ENCODE results near the gene AMD1. TPM values are rescaled to one million over a fixed set of nuclear protein-coding genes. Genes with fewer than 3 reads are reported as not detected.
"Not testable (repeated sequence)": the region's sequence is repeated elsewhere in the genome, so short reads cannot be mapped to it uniquely, and the experiment has no call there.

The AMD1 gene
- total and polyA plus RNA-seq, 10 of the 15 experiments (the other 5 are each of a cell fraction or from before 2014, with no cell fraction given) = 58.2 to 116 (median 79.3) TPM

DNA sequence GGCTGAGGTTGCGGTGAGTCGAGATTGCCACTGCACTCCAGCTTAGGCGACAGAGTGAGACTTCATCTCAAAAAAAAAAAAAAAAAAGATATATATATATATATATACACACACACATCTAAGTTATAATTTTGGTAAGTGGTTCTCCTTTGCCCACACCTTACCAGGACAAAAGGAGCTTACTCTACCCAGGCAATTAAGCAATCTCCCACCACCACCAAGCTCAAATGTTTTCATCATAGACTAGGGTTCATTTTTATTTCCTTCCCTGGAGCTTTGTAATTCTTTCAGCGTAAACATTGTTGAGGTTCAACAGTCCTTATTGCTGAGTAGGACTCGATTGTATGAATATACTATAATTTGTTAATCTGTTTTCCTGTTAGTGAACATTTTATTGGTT, 23.5 kb downstream of the AMD1 start (continued):
- TF ChIP-seq, protein P1, sequence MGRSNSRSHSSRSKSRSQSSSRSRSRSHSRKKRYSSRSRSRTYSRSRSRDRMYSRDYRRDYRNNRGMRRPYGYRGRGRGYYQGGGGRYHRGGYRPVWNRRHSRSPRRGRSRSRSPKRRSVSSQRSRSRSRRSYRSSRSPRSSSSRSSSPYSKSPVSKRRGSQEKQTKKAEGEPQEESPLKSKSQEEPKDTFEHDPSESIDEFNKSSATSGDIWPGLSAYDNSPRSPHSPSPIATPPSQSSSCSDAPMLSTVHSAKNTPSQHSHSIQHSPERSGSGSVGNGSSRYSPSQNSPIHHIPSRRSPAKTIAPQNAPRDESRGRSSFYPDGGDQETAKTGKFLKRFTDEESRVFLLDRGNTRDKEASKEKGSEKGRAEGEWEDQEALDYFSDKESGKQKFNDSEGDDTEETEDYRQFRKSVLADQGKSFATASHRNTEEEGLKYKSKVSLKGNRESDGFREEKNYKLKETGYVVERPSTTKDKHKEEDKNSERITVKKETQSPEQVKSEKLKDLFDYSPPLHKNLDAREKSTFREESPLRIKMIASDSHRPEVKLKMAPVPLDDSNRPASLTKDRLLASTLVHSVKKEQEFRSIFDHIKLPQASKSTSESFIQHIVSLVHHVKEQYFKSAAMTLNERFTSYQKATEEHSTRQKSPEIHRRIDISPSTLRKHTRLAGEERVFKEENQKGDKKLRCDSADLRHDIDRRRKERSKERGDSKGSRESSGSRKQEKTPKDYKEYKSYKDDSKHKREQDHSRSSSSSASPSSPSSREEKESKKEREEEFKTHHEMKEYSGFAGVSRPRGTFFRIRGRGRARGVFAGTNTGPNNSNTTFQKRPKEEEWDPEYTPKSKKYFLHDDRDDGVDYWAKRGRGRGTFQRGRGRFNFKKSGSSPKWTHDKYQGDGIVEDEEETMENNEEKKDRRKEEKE (IDR thresholded peaks at IDR 0.05) = no peak
- TF ChIP-seq, protein P2, sequence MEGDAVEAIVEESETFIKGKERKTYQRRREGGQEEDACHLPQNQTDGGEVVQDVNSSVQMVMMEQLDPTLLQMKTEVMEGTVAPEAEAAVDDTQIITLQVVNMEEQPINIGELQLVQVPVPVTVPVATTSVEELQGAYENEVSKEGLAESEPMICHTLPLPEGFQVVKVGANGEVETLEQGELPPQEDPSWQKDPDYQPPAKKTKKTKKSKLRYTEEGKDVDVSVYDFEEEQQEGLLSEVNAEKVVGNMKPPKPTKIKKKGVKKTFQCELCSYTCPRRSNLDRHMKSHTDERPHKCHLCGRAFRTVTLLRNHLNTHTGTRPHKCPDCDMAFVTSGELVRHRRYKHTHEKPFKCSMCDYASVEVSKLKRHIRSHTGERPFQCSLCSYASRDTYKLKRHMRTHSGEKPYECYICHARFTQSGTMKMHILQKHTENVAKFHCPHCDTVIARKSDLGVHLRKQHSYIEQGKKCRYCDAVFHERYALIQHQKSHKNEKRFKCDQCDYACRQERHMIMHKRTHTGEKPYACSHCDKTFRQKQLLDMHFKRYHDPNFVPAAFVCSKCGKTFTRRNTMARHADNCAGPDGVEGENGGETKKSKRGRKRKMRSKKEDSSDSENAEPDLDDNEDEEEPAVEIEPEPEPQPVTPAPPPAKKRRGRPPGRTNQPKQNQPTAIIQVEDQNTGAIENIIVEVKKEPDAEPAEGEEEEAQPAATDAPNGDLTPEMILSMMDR (IDR thresholded peaks at IDR 0.05 in 2 of 3, conservative IDR thresholded peaks at IDR 0.05 in 1 of 3; ENCODE audit: control insufficient read depth in 2 of 3, extremely low read depth in 1 of 3, insufficient read depth in 1 of 3, low read depth in 3 of 3, low read length in 3 of 3) = no peak
- TF ChIP-seq BHLHE40 (IDR thresholded peaks at IDR 0.05; ENCODE audit: borderline replicate concordance in 1 of 2, low read depth in 2 of 2, low read length in 1 of 2) (no peak), IKZF1 (conservative IDR thresholded peaks at IDR 0.05) (no peak)

DNA sequence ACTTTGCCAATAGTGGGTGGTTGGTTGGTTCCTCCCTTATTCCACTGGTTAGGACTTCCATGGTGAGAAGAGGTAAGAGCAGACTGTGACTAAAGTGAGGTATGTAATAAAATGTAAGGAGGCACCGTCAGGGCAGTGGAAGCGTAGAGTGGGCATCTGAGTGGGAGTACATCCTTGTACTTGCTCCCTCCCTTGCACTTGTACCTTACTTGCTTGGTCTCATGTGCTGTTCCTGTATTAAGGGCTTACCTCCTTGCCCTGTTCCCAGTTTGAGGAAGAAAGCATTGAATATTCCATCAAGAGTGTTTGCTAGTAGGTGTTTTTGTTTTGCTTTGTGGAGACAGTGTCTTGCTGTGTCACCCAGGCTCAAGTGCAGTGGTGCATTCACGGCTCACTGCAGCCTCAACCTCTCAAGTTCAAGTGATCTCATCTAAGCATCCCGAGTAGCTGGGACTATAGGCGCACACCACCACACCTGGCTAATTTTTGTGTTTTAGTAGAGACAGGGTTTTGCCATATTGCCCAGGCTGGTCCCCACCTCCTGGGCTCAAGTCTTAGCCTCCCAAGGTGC, 25.5 kb downstream of the AMD1 start:
- RAD21 ChIA-PET (ENCODE audit: unreplicated experiment) = no interaction called here
- CTCF ChIA-PET = no interaction called here
- TSS peak; percentile 10 for BruUV-seq (replicated peaks)
- TF ChIP-seq POLR2AphosphoS5 (IDR thresholded peaks at IDR 0.05; ENCODE audit: low read length) (peak; percentile 52; the same call in 1 of the 2 replicates), BCL11A (IDR thresholded peaks at IDR 0.05; ENCODE audit: low read depth, low read length) (no peak), CBFB (IDR thresholded peaks at IDR 0.05; ENCODE audit: low read depth) (peak; percentile 32; the same call in 1 of the 2 replicates), ZBED1 (IDR thresholded peaks at IDR 0.05; ENCODE audit: borderline replicate concordance) (peak; percentile 47; the same call in 1 of the 2 replicates), POLR2A (IDR thresholded peaks at IDR 0.05; ENCODE audit: low read depth, low read length) (peak; percentile 46; the same call in 1 of the 2 replicates)
- Histone ChIP-seq H3K27me3 (replicated peaks in 1 of 2; ENCODE audit: control insufficient read depth in 2 of 2, insufficient read depth in 2 of 2, low read length in 1 of 2) (no peaks in the 10 kb centered on the region), H3K79me2 (ENCODE audit: control insufficient read depth, insufficient read depth, low read length) (no peaks in the 10 kb centered on the region), H3K9ac (ENCODE audit: control insufficient read depth, insufficient read depth, low read length) (no peak overlapping the region), H3K27ac (ENCODE audit: control insufficient read depth, insufficient read depth) (no peak overlapping the region), H4K20me1 (ENCODE audit: control insufficient read depth, insufficient read depth) (no peaks in the 10 kb centered on the region), H3K4me1 (ENCODE audit: control insufficient read depth, insufficient read depth, low read length) (no peaks in the 10 kb centered on the region), H3K9me3 (replicated peaks; ENCODE audit: control insufficient read depth, insufficient read depth, low read length) (peaks cover 1% of the 10 kb centered on the region; the same call in 2 of the 3 replicates), H2AFZ (ENCODE audit: control insufficient read depth, low read depth, low read length) (no peak overlapping the region), H3K4me3 (no peak overlapping the region), H3K36me3 (ENCODE audit: control insufficient read depth in 2 of 2, insufficient read depth in 2 of 2, low read length in 1 of 2) (peaks cover 6 to 21% of the 10 kb centered on the region in 2 experiments; a peak in 3 of 4 replicates), H3K4me2 (ENCODE audit: control insufficient read depth, insufficient read depth) (no peak overlapping the region)
- intact Hi-C loops (cut with micrococcal nuclease; ENCODE audit: unreplicated experiment) (no loop called here), in situ Hi-C loops (cut with MboI) (no loop called here)
- POLR2A ChIA-PET = no interaction called here
- FAIRE-seq = no peak
- SMC1A ChIA-PET (ENCODE audit: uncharacterized antibody, unreplicated experiment) = no interaction called here
- WGBS (ENCODE audit: insufficient coverage, insufficient replicate concordance, low lambda C conversion rate, missing lambda C conversion rate) = 99% methylated on average over 5 of the region's 5 CpGs
- DNase-seq (ENCODE audit: low read depth, low spot score) = no peak
- peak; percentile 19 for ATAC-seq

DNA sequence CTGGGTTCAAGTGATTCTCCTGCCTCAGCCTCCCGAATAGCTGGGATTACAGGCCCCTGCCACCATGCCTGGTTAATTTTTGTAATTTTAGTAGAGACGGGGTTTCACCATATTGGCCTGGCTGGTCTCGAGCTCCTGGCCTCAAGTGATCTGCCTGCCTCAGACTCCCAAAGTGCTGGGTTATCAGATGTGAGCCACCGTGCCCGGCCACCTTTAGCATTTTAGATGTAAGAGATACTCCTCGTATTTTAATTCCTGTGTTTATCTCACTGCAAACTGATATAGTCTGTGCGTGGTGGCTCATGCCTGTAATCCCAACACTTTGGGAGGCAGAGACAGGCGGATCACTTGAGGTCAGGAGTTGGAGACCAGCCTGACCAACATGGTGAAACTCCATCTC, 27.0 kb downstream of the AMD1 start:
- DNase-seq (ENCODE audit: low read depth, low spot score); H3K27ac ChIP-seq (ENCODE audit: control insufficient read depth, insufficient read depth); H2AFZ ChIP-seq (ENCODE audit: control insufficient read depth, low read depth, low read length); H4K20me1 ChIP-seq (ENCODE audit: control insufficient read depth, insufficient read depth); H3K4me2 ChIP-seq (ENCODE audit: control insufficient read depth, insufficient read depth); RAD21 ChIA-PET (ENCODE audit: unreplicated experiment); in situ Hi-C loops (cut with MboI); ATAC-seq; H3K27me3 ChIP-seq (replicated peaks in 1 of 2; ENCODE audit: control insufficient read depth in 2 of 2, insufficient read depth in 2 of 2, low read length in 1 of 2); H3K79me2 ChIP-seq (ENCODE audit: control insufficient read depth, insufficient read depth, low read length); CTCF ChIA-PET; BruUV-seq (replicated peaks); H3K9me3 ChIP-seq (replicated peaks; ENCODE audit: control insufficient read depth, insufficient read depth, low read length); H3K9ac ChIP-seq (ENCODE audit: control insufficient read depth, insufficient read depth, low read length); intact Hi-C loops (cut with micrococcal nuclease; ENCODE audit: unreplicated experiment); H3K4me1 ChIP-seq (ENCODE audit: control insufficient read depth, insufficient read depth, low read length); POLR2A ChIA-PET; FAIRE-seq; H3K4me3 ChIP-seq: not testable (repeated sequence)
- 99% methylated on average over 8 of the region's 8 CpGs for WGBS (ENCODE audit: insufficient coverage, insufficient replicate concordance, low lambda C conversion rate, missing lambda C conversion rate)
- peaks cover 3 to 14% of the 10 kb centered on the region in 2 experiments; a peak in 3 of 4 replicates for H3K36me3 ChIP-seq (ENCODE audit: control insufficient read depth in 2 of 2, insufficient read depth in 2 of 2, low read length in 1 of 2)
- SMC1A ChIA-PET (ENCODE audit: uncharacterized antibody, unreplicated experiment) = interaction anchor here (2.0 kb wide), 1 partner anchor 11 kb away, joined by 7 read pairs; no protein-coding TSS in a partner anchor

Measured in GM12878 (cell line).